WTC11 (cell line): Measurements from ENCODE around the gene TMEM178A. TPM values are rescaled to one million over a fixed set of nuclear protein-coding genes. Genes with fewer than 3 reads are reported as not detected.

Source experiments
- ATAC-seq: fragments of 200-7000 bp; cut with Tn5 transposase; 2 replicates; pipeline ENCODE4 v1.10.0; 2021; ENCODE audit warnings: mild to moderate bottlenecking, moderate library complexity
- CTCF ChIA-PET: fragments of 300-600 bp; sonication (Branson Sonifier 250); formaldehyde crosslinking; loops from one replicate; lab custom pipeline; 2021; ENCODE audit warnings: antibody characterized with exemption; lab: Charles Lee
- POLR2A ChIA-PET: fragments of 350-600 bp; sonication (Branson Sonifier 250); formaldehyde crosslinking; loops from one replicate; lab custom pipeline; 2021; ENCODE audit warnings: antibody characterized with exemption; lab: Charles Lee
- DNase-seq: peaks from one replicate; pipeline ENCODE4 v3.0.0; 2021; ENCODE audit warnings: low spot score
- H3K27ac Mint-ChIP-seq: 2 replicates; pipeline ENCODE4 v1.8.0; 2021; ENCODE audit warnings: mixed read lengths
- H3K27me3 Mint-ChIP-seq: 2 replicates; pipeline ENCODE4 v1.8.0; 2021; ENCODE audit warnings: low read depth, mild to moderate bottlenecking, moderate library complexity, mixed read lengths
- H3K36me3 Mint-ChIP-seq: 2 replicates; pipeline ENCODE4 v1.8.0; 2021; ENCODE audit warnings: mixed read lengths
- H3K4me1 Mint-ChIP-seq: 2 replicates; pipeline ENCODE4 v1.8.0; 2022; ENCODE audit warnings: mixed read lengths
- H3K4me3 Mint-ChIP-seq: 2 replicates; pipeline ENCODE4 v1.8.0; 2021; ENCODE audit warnings: mild to moderate bottlenecking, moderate library complexity, mixed read lengths
- H3K9me3 Mint-ChIP-seq: 2 replicates; pipeline ENCODE4 v1.8.0; 2021; ENCODE audit warnings: mixed read lengths
- ATF1 ChIP-seq: sonication (generic); formaldehyde crosslinking; IDR thresholded peaks from 2 replicates; pipeline ENCODE4 v1.8.1; 2023; ENCODE audit warnings: mild to moderate bottlenecking, moderate library complexity, missing genetic modification reagents
- CBFB ChIP-seq: sonication (generic); formaldehyde crosslinking; IDR thresholded peaks from 2 replicates; pipeline ENCODE4 v1.8.1; 2022; ENCODE audit warnings: mild to moderate bottlenecking, low read depth, missing genetic modification reagents
- CREM ChIP-seq: sonication (generic); formaldehyde crosslinking; IDR thresholded peaks from 2 replicates; pipeline ENCODE4 v1.8.1; 2022; ENCODE audit warnings: mild to moderate bottlenecking, missing genetic modification reagents, moderate library complexity
- ELF4 ChIP-seq: sonication (generic); formaldehyde crosslinking; IDR thresholded peaks from 2 replicates; pipeline ENCODE4 v1.8.1; 2022; ENCODE audit warnings: low read depth, mild to moderate bottlenecking, moderate library complexity, missing genetic modification reagents
- ESRRA ChIP-seq: sonication (generic); formaldehyde crosslinking; IDR thresholded peaks from 2 replicates; pipeline ENCODE4 v1.8.1; 2022; ENCODE audit warnings: mild to moderate bottlenecking, missing genetic modification reagents, borderline replicate concordance
- ETV6 ChIP-seq: sonication (generic); formaldehyde crosslinking; IDR thresholded peaks from 2 replicates; pipeline ENCODE4 v1.8.1; 2022; ENCODE audit warnings: mild to moderate bottlenecking, missing genetic modification reagents
- FOXK1 ChIP-seq: sonication (generic); formaldehyde crosslinking; IDR thresholded peaks from 2 replicates; pipeline ENCODE4 v1.8.0; 2022; ENCODE audit warnings: mild to moderate bottlenecking, moderate library complexity, missing genetic modification reagents
- GABPB1 ChIP-seq: sonication (generic); formaldehyde crosslinking; IDR thresholded peaks from 2 replicates; pipeline ENCODE4 v1.8.1; 2023; ENCODE audit warnings: mild to moderate bottlenecking, missing genetic modification reagents
- GRHL2 ChIP-seq: fragments of 250-450 bp; sonication (Bioruptor Pico); IDR thresholded peaks from 2 replicates; pipeline ENCODE4 v1.8.0; 2022; ENCODE audit warnings: mild to moderate bottlenecking, moderate library complexity; ENCODE audit not compliant: insufficient replicate concordance, severe bottlenecking
- HMGA2 ChIP-seq: fragments of 250-450 bp; sonication (Bioruptor Pico); IDR thresholded peaks from 2 replicates; pipeline ENCODE4 v1.4.0; 2021; ENCODE audit warnings: mild to moderate bottlenecking, moderate library complexity
- IRF2 ChIP-seq: sonication (generic); formaldehyde crosslinking; IDR thresholded peaks from 2 replicates; pipeline ENCODE4 v1.8.0; 2022; ENCODE audit warnings: low read depth, missing genetic modification reagents, borderline replicate concordance
- JUN ChIP-seq: sonication (generic); formaldehyde crosslinking; IDR thresholded peaks from 2 replicates; pipeline ENCODE4 v1.8.0; 2023; ENCODE audit warnings: mild to moderate bottlenecking, missing genetic modification reagents
- NFE2L1 ChIP-seq: sonication (generic); formaldehyde crosslinking; IDR thresholded peaks from 2 replicates; pipeline ENCODE4 v1.8.1; 2023; ENCODE audit warnings: missing genetic modification reagents
- NFYB ChIP-seq: sonication (generic); formaldehyde crosslinking; conservative IDR thresholded peaks from 2 replicates; pipeline ENCODE4 v1.8.0; 2022; ENCODE audit warnings: low read depth, missing genetic modification reagents
- PRRX2 ChIP-seq: fragments of 250-450 bp; sonication (Bioruptor Pico); IDR thresholded peaks from 2 replicates; pipeline ENCODE4 v1.8.0; 2021; ENCODE audit warnings: mild to moderate bottlenecking
- SMAD4 ChIP-seq: sonication (generic); formaldehyde crosslinking; IDR thresholded peaks from 2 replicates; pipeline ENCODE4 v1.8.0; 2022; ENCODE audit warnings: mild to moderate bottlenecking, missing genetic modification reagents
- SP1 ChIP-seq: sonication (generic); formaldehyde crosslinking; conservative IDR thresholded peaks from 2 replicates; pipeline ENCODE4 v1.8.1; 2022; ENCODE audit warnings: missing genetic modification reagents
- TEAD1 ChIP-seq: sonication (generic); formaldehyde crosslinking; IDR thresholded peaks from 2 replicates; pipeline ENCODE4 v1.8.0; 2022; ENCODE audit warnings: mild to moderate bottlenecking, missing genetic modification reagents
- TEAD4 ChIP-seq: sonication (generic); formaldehyde crosslinking; IDR thresholded peaks from 2 replicates; pipeline ENCODE4 v1.8.0; 2022; ENCODE audit warnings: mild to moderate bottlenecking, missing genetic modification reagents
- ZNF121 ChIP-seq: sonication (generic); formaldehyde crosslinking; IDR thresholded peaks from 2 replicates; pipeline ENCODE4 v1.8.0; 2023; ENCODE audit warnings: missing genetic modification reagents
- ZNF138 ChIP-seq: sonication (generic); formaldehyde crosslinking; conservative IDR thresholded peaks from 2 replicates; pipeline ENCODE4 v1.8.1; 2022; ENCODE audit warnings: mild to moderate bottlenecking, moderate library complexity, missing genetic modification reagents
- ZNF232 ChIP-seq: sonication (generic); formaldehyde crosslinking; IDR thresholded peaks from 2 replicates; pipeline ENCODE4 v1.8.0; 2022; ENCODE audit warnings: mild to moderate bottlenecking, missing genetic modification reagents
- ZNF317 ChIP-seq: sonication (generic); formaldehyde crosslinking; IDR thresholded peaks from 2 replicates; pipeline ENCODE4 v1.8.1; 2023; ENCODE audit warnings: low read depth, mild to moderate bottlenecking, moderate library complexity, missing genetic modification reagents, borderline replicate concordance
- ZNF396 ChIP-seq: fragments of 250-450 bp; sonication (Bioruptor Pico); IDR thresholded peaks from 2 replicates; pipeline ENCODE4 v1.8.0; 2021; ENCODE audit warnings: mild to moderate bottlenecking, moderate library complexity, borderline replicate concordance
- ZNF423 ChIP-seq: fragments of 250-450 bp; sonication (Bioruptor Pico); IDR thresholded peaks from 2 replicates; pipeline ENCODE4 v2.1.2; 2022; ENCODE audit warnings: mild to moderate bottlenecking, moderate library complexity
- ZNF671 ChIP-seq: fragments of 250-450 bp; sonication (Bioruptor Pico); IDR thresholded peaks from 2 replicates; pipeline ENCODE4 v1.8.0; 2021; ENCODE audit warnings: mild to moderate bottlenecking
- total RNA-seq: library from RNA; stranded (reverse); gene quantifications from 3 replicates; pipeline ENCODE4 v1.2.3, GENCODE V29; 2021
- TF ChIP-seq, protein P1 (sequence below): sonication (generic); formaldehyde crosslinking; IDR thresholded peaks from 2 replicates; pipeline ENCODE4 v1.8.0; 2022; ENCODE audit warnings: mild to moderate bottlenecking, missing genetic modification reagents
- TF ChIP-seq, protein P2 (sequence below): sonication (generic); formaldehyde crosslinking; conservative IDR thresholded peaks from 2 replicates; pipeline ENCODE4 v1.8.1; 2022; ENCODE audit warnings: mild to moderate bottlenecking, missing genetic modification reagents
- TF ChIP-seq, protein P3 (sequence below): fragments of 250-450 bp; sonication (Bioruptor Pico); IDR thresholded peaks from 2 replicates; pipeline ENCODE4 v2.1.2; 2022; ENCODE audit warnings: mild to moderate bottlenecking, moderate library complexity
- TF ChIP-seq, protein P4 (sequence below): sonication (generic); formaldehyde crosslinking; IDR thresholded peaks from 2 replicates; pipeline ENCODE4 v1.8.0; 2022; ENCODE audit warnings: mild to moderate bottlenecking, missing genetic modification reagents
- TF ChIP-seq, protein P5 (sequence below): sonication (generic); formaldehyde crosslinking; IDR thresholded peaks from 2 replicates; pipeline ENCODE4 v1.8.1; 2023; ENCODE audit warnings: mild to moderate bottlenecking, missing genetic modification reagents, moderate library complexity
- TF ChIP-seq, protein P6 (sequence below): sonication (generic); formaldehyde crosslinking; IDR thresholded peaks from 2 replicates; pipeline ENCODE4 v1.8.1; 2022; ENCODE audit warnings: missing genetic modification reagents, borderline replicate concordance
- TF ChIP-seq, protein P7 (sequence below): fragments of 250-450 bp; sonication (Bioruptor Pico); IDR thresholded peaks from 2 replicates; pipeline ENCODE4 v1.8.0; 2021; ENCODE audit warnings: mild to moderate bottlenecking

TMEM178A gene
- total RNA-seq, 1 experiment from 2014 or later, result 14.5 TPM

DNA sequence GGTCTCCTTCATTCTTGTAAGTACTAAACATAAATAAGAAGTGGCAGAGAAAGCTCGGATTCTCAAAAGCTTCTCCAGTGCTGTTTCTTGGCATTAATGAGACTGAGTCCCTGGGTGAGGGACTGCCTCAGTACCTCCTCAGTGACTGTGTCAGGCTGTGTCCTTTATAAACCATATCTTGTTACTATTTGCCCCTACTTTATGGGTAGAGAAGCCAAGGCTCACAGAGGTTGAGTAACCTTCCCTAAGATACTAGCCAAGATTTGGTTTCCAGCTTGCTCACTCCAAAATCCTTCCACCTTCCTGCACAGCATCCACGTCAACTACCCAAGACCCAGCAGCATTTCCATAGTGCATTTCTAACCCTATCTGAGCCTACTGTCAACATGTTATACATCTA, 57.8 kb downstream of the TMEM178A start (continued):
- TF ChIP-seq GRHL2 (CRISPR knock-in tag), result no peak
- TF ChIP-seq, protein P1, sequence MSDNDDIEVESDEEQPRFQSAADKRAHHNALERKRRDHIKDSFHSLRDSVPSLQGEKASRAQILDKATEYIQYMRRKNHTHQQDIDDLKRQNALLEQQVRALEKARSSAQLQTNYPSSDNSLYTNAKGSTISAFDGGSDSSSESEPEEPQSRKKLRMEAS (CRISPR knock-in tag), result no peak
- TF ChIP-seq, protein P2, sequence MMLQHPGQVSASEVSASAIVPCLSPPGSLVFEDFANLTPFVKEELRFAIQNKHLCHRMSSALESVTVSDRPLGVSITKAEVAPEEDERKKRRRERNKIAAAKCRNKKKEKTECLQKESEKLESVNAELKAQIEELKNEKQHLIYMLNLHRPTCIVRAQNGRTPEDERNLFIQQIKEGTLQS (CRISPR knock-in tag), result no peak

DNA sequence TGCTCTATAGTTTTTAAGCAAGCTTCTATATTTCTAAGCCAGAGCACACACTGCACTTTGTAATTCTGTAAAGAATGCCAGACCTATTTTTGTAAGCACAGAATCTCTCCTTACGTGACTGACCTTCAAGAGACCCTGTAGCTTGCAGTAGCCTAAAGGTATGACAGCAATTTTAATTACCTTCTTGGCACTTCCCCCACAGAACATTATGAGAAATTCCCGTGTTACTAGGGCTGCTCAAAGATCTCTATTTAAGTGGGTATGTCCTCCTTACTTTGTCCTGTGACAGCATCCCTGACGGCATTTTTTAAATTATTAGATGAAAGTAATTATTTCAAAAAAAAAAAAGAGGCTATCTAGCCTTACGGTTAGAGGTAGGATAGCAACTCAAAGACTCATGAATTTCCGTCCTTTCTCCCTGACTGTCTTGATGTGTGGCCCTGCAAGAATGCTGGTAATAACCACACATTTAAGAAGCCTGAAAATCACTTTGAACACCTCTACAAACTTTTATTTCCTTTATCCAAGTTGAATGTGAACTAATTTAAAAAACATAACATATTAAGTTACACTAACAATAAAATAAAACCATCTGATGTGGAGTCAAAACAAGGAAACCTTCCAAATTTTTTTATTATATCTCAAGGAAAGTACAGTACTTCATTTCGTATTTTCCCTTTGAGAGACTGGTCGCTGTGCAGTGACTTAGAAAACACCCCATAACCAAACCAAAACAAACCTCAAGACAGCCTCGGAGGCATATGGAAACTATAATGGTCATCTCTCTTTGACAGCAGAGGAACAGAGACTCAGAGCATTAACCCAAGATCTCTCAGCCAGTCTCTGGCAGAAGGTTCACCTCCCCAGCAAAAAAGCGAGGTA, 58.5 kb downstream of the TMEM178A start:
- Mint-ChIP-seq H3K4me1 (peaks cover 42% of the 10 kb centered on the region), H3K9me3 (peaks cover 5% of the 10 kb centered on the region), H3K27me3 (no peaks in the 10 kb centered on the region), H3K36me3 (no peaks in the 10 kb centered on the region), H3K4me3 (no peak overlapping the region), H3K27ac (no peak overlapping the region)
- TF ChIP-seq, protein P3, sequence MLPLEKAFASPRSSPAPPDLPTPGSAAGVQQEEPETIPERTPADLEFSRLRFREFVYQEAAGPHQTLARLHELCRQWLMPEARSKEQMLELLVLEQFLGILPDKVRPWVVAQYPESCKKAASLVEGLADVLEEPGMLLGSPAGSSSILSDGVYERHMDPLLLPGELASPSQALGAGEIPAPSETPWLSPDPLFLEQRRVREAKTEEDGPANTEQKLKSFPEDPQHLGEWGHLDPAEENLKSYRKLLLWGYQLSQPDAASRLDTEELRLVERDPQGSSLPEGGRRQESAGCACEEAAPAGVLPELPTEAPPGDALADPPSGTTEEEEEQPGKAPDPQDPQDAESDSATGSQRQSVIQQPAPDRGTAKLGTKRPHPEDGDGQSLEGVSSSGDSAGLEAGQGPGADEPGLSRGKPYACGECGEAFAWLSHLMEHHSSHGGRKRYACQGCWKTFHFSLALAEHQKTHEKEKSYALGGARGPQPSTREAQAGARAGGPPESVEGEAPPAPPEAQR (CRISPR knock-in tag), result no peak
- TF ChIP-seq CREM (no peak), IRF2 (no peak), CBFB (no peak)
- CTCF ChIA-PET, result interaction anchor here (1.1 kb wide), 1 partner anchor 130 kb away, joined by 3 read pairs; no protein-coding TSS in a partner anchor
- POLR2A ChIA-PET, result no interaction called here
- DNase-seq (no peak), ATAC-seq (no peak)

DNA sequence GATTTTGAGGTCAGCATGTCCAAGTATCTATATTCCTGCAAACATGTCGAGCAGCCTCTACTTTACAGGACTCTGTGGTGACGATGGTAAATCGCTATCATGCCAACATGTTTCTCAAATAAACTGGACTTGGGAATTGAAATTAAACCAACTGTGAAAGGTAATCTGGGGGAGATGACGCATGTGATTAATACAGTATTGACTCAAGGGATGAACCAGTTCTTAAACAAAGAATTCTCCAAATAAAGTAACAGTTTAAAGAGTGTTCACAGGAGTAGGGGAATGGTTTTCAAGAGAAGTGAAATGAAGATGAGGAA, 59.1 kb downstream of the TMEM178A start:
- CTCF ChIA-PET, result no interaction called here
- H3K27ac Mint-ChIP-seq, result no peak overlapping the region

DNA sequence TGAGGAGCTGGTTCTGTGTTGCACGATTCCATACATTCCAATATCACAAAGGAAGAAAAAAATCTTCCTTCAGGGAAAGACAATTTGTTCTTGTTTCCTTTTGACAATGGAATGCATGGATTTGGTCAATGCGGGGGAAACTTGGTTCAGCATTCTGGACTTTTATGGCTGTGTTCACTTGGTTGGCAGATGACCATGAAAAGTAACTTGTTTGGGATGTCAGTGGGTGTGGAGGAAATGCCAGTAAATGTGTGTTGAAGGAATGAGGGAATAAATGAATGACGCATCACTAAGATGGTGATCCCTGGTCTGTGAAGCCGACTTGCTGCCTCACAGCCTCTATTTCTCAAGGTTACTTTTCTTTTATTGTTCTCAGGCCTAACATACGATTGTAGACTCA, 59.7 kb downstream of the TMEM178A start:
- CTCF ChIA-PET, result interaction anchor here (6.2 kb wide), 1 partner anchor 132 kb away, joined by 74 read pairs; no protein-coding TSS in a partner anchor
- POLR2A ChIA-PET, result no interaction called here
- peaks cover 39% of the 10 kb centered on the region for H3K4me1 Mint-ChIP-seq
- no peaks in the 10 kb centered on the region for H3K27me3 Mint-ChIP-seq
- H3K4me3 Mint-ChIP-seq, result no peak overlapping the region
- ATAC-seq (no peak), DNase-seq (no peak)
- no peaks in the 10 kb centered on the region for H3K36me3 Mint-ChIP-seq
- H3K27ac Mint-ChIP-seq, result no peak overlapping the region
- H3K9me3 Mint-ChIP-seq, result peaks cover 5% of the 10 kb centered on the region
- TF ChIP-seq, protein P4, sequence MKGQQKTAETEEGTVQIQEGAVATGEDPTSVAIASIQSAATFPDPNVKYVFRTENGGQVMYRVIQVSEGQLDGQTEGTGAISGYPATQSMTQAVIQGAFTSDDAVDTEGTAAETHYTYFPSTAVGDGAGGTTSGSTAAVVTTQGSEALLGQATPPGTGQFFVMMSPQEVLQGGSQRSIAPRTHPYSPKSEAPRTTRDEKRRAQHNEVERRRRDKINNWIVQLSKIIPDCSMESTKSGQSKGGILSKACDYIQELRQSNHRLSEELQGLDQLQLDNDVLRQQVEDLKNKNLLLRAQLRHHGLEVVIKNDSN, result no peak
- TF ChIP-seq, protein P1 (CRISPR knock-in tag), result no peak
- TF ChIP-seq ATF1 (no peak), SP1 (CRISPR knock-in tag) (no peak), ZNF423 (no peak), ESRRA (CRISPR knock-in tag) (no peak), ZNF671 (CRISPR knock-in tag) (no peak), ZNF232 (CRISPR knock-in tag) (no peak), ZNF396 (CRISPR knock-in tag) (no peak), SMAD4 (CRISPR knock-in tag) (no peak), GABPB1 (CRISPR knock-in tag) (no peak)
- TF ChIP-seq, protein P5, sequence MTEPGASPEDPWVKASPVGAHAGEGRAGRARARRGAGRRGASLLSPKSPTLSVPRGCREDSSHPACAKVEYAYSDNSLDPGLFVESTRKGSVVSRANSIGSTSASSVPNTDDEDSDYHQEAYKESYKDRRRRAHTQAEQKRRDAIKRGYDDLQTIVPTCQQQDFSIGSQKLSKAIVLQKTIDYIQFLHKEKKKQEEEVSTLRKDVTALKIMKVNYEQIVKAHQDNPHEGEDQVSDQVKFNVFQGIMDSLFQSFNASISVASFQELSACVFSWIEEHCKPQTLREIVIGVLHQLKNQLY (CRISPR knock-in tag), result no peak
- TF ChIP-seq, protein P6, sequence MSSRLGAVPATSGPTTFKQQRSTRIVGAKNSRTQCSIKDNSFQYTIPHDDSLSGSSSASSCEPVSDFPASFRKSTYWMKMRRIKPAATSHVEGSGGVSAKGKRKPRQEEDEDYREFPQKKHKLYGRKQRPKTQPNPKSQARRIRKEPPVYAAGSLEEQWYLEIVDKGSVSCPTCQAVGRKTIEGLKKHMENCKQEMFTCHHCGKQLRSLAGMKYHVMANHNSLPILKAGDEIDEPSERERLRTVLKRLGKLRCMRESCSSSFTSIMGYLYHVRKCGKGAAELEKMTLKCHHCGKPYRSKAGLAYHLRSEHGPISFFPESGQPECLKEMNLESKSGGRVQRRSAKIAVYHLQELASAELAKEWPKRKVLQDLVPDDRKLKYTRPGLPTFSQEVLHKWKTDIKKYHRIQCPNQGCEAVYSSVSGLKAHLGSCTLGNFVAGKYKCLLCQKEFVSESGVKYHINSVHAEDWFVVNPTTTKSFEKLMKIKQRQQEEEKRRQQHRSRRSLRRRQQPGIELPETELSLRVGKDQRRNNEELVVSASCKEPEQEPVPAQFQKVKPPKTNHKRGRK (CRISPR knock-in tag), result no peak
- TF ChIP-seq, protein P7, sequence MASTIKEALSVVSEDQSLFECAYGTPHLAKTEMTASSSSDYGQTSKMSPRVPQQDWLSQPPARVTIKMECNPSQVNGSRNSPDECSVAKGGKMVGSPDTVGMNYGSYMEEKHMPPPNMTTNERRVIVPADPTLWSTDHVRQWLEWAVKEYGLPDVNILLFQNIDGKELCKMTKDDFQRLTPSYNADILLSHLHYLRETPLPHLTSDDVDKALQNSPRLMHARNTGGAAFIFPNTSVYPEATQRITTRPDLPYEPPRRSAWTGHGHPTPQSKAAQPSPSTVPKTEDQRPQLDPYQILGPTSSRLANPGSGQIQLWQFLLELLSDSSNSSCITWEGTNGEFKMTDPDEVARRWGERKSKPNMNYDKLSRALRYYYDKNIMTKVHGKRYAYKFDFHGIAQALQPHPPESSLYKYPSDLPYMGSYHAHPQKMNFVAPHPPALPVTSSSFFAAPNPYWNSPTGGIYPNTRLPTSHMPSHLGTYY (CRISPR knock-in tag), result no peak

More for the DNA sequence above, 59.1 kb downstream of the TMEM178A start:
- no peaks in the 10 kb centered on the region for H3K27me3 Mint-ChIP-seq
- DNase-seq, result no peak
- H3K36me3 Mint-ChIP-seq, result no peaks in the 10 kb centered on the region
- POLR2A ChIA-PET, result no interaction called here
- TF ChIP-seq TEAD1, result no peak
- TF ChIP-seq ETV6 (CRISPR knock-in tag), result no peak
- no peak for TF ChIP-seq ZNF138 (CRISPR knock-in tag)
- TF ChIP-seq ZNF317 (CRISPR knock-in tag), result no peak
- no peak for TF ChIP-seq GRHL2 (CRISPR knock-in tag)
- TF ChIP-seq ELF4 (CRISPR knock-in tag), result no peak
- TF ChIP-seq ZNF232 (CRISPR knock-in tag), result no peak
- no peak for TF ChIP-seq TEAD4 (CRISPR knock-in tag)
- no peak for TF ChIP-seq JUN
- TF ChIP-seq NFE2L1 (CRISPR knock-in tag), result no peak
- TF ChIP-seq GABPB1 (CRISPR knock-in tag), result no peak
- TF ChIP-seq PRRX2 (CRISPR knock-in tag), result no peak
- no peak for TF ChIP-seq HMGA2 (CRISPR knock-in tag)
- no peak for TF ChIP-seq NFYB
- no peak for TF ChIP-seq FOXK1
- no peak for TF ChIP-seq ZNF121 (CRISPR knock-in tag)
- TF ChIP-seq, all 79 proteins: peak for 0
- ATAC-seq, result no peak
- peaks cover 5% of the 10 kb centered on the region for H3K9me3 Mint-ChIP-seq
- peaks cover 41% of the 10 kb centered on the region for H3K4me1 Mint-ChIP-seq
- no peak overlapping the region for H3K4me3 Mint-ChIP-seq
